Limb (tissue), 2 donors: ENCODE measurements around the gene ACSBG1.
"Not testable (repeated sequence)": the region's sequence is repeated elsewhere in the genome, so short reads cannot be mapped to it uniquely, and the experiment has no call there.

Source experiments
- DNase-seq, 2 donors: peaks; one replicate each; pipeline ENCODE4 v3.0.0-alpha.2; 2016; ENCODE audit errors: extremely low spot score in 2 of 2

The ACSBG1 gene

DNA sequence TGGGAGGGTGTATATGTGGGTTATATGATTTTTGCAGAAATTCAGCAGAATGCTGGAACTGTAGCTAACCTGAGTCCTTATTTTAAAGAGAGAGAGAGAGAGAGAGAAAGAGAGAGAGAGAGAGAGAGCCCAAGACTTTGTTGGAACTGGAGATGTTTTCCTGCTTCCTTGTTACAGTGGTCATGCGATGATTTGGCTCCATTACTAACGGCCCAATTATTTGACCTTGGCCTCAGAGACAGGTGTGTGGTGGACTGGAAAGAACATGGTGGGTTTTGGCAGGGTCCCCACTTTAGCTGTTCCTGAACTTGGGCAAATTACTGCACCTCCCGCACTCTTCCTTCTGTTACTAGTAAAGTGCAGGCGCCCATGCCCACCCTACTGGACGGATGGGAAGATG is 14.8 kb upstream of the ACSBG1 start:
- DNase-seq, result no peak

DNA sequence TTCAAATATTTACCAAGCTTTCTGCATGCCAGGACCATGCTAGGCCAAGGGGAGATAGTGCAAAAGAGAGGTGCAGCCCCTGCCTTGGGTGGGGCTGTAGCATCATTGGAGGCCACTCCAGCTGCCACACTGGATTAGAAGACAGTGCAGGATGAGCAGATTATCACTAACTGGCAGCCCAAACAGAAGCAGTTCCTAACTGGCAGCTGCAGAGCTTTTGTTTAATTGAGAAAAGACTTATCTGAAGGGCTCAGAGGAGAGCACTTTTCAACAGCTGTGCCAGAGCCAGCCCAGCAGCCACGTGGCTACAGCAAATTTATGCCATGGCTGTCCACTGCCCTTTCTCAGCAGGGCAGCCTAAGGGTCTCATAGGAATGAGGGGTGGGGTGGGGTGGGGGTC is 13.5 kb upstream of the ACSBG1 start:
- no peak for DNase-seq

DNA sequence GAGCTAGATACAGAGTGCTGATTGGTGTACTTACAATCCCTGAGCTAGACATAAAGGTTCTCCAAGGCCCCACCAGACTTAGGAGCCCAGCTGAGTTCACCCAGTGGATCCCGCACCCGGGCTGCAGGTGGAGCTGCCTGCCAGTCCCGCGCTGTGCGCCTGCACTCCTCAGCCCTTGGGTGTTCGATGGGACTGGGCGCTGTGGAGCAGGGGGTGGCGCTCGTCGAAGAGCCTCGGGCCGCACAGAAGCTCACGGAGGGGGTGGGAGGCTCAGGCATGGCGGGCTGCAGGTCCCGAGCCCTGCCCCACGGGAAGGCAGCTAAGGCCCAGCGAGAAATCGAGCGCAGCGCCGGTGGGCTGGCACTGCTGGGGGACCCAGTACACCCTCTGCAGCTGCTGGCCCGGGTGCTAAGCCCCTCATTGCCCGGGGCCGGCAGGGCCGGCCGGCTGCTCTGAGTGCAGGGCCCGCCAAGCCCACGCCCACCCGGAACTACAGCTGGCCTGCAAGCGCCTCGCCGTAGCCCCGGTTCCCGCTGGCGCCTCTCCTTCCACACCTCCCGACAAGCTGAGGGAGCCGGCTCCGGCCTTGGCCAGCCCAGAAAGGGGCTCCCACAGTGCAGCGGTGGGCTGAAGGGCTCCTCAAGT is 11.7 kb upstream of the ACSBG1 start:
- not testable (repeated sequence) for DNase-seq

DNA sequence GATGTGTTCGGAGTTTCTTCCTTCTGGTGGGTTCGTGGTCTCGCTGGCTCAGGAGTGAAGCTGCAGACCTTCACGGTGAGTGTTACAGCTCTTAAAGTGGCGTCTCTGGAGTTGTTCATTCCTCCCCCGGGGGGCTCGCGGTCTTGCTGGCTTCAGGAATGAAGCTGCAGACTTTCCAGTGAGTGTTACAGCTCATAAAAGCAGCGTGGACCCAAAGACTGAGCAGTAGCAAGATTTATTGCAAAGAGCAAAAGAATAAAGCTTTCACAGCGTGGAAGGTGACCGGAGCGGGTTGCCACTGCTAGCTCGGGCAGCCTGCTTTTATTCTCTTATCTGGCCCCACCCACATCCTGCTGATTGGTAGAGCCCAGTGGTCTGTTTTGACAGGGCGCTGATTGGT is 11.0 kb upstream of the ACSBG1 start:
- not testable (repeated sequence) for DNase-seq

DNA sequence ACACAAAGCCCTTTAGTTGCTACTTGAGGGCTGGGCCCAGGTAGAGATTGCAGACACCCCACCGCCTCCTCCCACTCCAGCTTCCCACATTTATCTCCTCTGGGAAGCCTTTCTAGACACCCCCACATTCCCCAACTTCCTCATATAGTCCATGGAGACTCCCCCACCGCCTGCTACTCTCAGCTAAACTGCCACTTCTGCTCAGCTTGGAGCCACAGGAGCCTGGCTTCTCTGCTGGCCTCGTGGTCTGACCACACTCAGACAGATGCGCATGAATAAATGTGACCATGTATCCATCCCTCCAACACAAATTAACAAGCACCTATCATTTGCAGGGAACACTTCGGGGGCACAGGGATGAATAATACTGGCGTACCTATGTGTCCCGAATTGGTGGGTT is 10.5 kb upstream of the ACSBG1 start:
- no peak for DNase-seq

DNA sequence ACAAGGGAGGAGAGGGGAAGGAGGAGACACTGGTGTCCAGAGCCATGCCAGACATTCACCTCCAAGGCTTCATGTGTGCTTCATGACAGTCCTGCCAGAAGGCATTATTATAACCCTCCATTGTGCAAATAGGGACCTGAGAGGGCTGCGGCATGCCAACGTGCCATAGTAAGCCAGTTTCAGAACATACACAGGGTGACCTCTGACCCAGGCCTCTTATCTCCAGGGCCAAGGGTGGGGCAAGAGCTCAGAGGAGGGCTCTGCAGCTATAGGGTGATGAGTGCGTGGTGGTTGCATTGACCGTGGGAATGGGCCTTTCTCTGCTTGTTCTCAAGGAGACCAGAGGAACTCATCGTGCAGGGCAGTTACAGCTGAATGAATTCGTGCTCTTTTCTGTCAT is 9.7 kb upstream of the ACSBG1 start:
- DNase-seq, result no peak

DNA sequence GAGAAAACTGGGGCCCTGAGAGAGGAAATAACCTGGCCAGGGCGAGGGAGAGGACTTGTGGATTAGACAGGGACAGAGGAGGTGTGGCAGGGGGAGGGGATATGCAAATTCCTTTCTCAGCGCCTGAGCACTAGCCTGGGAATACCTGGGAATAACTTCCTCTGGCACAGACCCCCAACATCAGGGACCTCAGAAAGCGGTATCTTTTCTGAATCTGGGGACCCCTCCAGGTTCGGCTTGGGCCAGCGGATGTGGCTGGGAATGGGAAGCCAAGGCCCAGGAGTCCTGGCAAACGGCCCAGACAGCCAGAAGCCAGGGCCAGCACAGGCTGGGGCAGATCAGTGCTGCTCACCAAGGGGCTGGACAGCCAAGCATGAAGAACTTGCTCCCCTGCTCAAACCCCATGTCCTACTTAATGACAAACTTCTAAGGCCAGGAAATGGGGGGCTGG is 9.2 kb upstream of the ACSBG1 start:
- peak in 1 of 2 donors; percentile 44 for DNase-seq

DNA sequence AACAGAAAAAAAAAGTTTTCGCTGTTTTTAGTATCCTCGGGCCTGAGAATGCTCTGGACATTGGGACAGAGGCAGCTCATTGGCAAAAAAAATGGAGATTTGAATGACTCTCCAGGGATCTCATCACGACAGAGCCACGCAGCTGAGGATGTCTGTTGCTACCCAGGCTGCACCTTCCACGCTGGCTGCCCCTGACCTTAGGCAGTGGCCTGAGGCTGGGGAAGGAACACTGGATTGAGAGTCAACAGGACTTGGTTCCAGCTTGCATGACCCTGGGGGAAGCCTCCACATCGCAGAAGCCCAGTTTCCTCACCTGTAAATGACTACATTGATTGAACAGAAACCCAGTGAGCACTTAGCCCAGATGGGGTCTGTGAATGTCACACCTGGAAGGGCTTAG is 8.7 kb upstream of the ACSBG1 start:
- DNase-seq, result no peak

DNA sequence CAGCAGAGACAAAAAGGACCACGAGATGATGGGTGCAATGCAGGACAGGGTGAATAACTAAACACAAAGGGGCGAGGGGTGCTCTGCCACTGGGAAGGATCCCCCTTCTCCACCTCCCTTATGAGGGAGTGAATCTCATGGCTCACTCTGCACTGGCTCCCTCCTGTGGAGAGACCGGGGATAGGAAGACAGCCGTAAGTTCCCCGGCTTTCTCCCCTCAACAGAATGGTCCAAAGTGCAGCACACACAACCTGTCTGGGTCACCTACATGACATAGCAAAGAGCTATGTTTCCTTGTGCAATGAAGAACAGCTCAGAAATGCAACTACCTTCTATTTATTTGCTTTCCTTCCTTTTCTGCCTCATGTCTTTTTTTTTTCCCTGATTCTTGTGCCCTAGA is 7.8 kb upstream of the ACSBG1 start:
- no peak for DNase-seq

DNA sequence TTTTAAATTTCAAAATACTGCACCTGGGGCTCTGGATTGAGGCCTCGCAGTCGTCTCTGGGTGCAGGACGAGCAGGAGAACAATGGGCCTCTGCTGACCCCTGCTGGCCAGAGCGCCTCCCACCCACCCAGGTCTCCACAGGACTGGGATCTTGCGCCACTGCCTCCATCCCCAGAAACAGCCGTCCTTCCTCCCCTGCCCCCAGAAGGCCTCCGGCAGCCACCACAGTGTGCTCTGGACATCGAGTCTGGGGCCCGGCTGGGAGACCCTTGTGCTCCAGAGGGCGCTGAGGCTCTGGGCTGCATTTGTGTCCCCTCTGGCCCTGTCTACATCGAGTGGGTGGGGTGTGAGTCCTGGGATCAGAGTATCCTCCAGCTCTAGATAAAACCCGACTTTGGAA is 6.7 kb upstream of the ACSBG1 start:
- peak; percentile 71 to 93 for DNase-seq

DNA sequence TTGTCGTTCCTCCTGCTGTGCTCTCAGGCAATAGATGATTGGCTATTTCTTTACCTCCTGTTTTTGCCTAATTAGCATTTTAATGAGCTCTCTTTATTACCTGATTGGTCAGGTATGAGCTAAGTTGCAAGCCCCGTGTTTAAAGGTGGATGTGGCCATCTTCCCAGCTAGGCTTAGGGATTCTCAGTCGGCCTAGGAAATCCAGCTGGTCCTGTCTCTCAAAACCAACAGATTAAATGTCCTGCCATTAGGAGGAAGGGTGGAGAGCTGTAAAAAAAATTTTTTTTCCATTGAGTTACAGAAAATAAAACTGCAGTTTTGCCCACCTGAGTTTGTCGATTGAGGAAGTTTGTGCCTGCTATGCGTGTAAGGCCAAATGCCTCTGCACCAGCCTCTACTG is 5.4 kb upstream of the ACSBG1 start:
- DNase-seq, result no peak

DNA sequence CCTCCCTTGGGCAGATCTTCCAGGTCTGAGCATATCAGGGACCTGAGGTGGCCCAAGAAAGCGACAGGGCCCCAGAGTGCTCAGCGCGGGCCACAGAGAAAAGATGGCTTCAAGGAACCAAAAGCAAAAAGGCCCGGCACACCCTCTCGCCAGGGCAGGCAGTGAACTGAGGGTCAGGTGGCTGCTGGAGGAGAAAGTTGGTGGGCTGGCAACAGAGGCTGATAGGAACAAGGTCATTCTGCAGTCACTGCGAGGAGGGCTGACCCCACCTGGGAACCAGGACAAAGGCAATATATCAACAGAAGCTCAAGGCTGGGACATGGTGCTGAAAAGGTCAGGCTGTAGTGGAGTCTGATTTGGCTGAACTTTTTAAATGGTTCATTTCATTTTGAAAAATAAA is 2.8 kb upstream of the ACSBG1 start:
- no peak for DNase-seq

DNA sequence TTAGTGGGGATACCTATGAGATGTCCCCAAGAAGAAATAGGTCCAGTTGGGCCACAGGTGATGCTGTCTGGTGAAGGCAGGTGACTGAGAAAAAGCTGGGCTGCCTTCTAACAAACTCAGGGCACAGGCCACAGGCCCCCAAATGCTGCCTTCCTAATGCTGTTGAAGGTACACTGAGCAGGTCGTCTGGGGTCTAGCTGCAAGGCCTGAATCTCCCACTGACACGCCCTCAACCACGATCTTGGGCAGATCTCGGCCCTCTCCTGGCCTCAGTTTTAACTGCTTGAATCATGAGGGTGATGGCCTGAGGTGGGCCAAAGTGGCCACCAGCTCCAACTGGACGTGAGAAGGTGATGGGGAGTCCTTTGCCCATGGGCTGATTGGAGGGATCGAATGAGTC is 2.1 kb upstream of the ACSBG1 start:
- DNase-seq, result no peak

DNA sequence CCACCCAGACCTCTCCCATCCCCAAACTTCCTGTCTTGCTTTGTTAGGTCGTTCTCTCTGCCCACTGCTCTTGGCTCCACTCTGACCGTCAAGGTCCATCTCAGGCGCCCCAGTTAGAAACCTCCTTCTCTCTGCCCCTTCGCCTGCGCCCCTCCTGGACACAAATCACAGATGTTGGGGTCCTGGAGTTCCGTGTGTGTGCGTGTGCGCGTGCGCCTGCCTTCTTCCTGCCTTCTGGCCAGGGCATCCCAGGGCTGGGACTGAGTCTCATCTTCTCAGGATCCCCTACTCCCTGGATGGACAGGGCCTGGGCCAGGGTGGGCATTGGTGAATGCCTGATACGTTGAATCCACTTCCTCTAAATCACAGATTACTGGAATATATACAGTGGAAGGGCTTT is 869 bp downstream of the ACSBG1 start:
- no peak for DNase-seq

DNA sequence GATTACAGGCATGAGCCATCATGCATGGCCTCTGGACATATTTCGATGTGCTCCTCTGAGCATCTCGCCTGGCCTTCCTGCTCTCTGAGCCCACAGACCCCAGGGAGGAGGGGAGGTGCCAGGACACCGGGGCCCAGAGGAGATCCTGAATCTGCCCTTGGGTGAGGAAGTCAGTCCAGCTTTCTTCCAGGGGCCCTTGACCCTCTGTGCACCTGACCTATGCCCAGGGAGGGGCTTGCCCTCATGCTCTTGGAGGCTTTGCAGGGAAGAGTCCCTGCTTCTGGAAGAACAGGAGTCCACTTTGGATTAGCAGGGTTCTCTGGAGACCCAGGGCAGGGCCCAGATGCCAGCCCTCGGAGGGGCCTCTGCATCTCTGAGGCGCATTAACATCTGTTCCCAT is 1.4 kb downstream of the ACSBG1 start:
- DNase-seq, result no peak

DNA sequence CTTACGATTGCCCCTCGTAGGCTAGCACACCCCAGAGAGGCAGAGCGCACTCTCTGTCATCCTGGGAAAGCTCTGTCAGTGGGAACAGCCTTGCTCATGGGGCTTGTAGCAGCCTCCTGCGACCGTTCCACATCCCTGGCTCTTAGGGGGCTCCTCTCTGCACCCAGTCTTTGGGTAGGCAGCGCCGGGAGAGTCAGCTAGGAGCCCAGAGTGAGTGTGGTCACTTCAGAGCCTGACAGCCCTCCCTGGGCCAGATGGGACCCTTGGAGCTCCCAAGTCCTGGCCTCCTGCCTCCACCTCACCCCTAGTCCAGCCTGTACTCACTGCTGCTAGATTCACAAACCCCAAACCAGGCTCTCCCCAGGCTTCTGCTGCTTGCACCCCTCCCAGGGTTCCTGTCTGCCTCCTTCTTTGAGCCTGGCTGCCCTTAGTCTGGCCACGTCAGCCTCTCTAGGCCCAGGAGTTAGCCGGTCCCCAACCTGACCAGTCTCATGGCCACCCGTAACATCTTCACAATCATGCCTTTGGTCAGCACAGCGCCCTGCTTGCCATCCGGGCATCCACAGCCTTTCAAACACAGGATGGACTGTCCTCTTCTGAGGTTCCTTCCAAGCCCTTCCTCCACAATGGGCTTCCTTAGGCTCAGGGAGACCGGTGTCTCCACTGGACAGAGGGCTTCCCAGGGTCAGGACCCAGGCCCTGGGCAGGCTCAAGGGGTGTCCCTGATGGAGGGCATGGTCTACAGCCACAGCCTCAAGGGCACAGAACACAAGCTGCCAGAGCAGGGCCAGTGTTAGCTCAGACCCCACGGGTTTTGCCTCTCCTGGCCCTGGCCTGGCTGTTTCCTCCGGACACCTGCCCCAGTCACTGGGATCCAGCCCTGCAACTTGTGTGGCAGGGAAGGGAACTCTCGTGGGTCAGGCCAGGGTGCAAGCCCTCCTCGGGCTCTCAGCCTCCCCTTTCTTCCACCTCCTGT is 4.6 kb downstream of the ACSBG1 start:
- no peak for DNase-seq

DNA sequence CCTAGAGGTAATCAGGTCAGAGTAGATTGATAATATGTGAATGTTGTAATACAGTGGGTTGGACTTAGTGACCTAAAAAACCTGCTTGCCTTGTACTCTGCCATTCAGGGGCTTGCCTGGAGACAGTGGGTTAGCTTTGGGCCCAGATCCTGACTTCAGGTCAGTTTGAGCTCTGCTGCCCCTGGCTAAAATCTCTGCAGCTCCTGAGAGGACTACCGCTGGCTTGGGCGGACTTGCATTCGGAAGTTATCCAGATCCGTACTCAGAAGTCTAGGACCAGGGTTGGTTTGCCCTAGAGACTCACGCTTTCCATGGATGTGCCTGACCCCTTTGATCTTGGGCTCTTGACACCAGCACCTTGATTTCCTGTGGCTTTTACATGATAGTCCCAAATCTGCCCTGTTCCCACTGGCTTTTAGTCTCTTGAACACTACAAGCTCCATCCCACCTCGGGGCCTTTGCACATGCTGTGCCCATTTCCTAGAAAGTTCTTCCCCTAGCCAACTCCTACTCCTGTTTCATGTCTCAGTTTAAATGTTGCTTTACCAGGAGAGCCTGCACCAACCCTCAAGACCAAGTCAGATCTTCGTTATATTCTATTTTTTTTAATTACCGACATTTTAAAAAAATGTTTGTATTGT is 5.9 kb downstream of the ACSBG1 start:
- DNase-seq, result no peak

DNA sequence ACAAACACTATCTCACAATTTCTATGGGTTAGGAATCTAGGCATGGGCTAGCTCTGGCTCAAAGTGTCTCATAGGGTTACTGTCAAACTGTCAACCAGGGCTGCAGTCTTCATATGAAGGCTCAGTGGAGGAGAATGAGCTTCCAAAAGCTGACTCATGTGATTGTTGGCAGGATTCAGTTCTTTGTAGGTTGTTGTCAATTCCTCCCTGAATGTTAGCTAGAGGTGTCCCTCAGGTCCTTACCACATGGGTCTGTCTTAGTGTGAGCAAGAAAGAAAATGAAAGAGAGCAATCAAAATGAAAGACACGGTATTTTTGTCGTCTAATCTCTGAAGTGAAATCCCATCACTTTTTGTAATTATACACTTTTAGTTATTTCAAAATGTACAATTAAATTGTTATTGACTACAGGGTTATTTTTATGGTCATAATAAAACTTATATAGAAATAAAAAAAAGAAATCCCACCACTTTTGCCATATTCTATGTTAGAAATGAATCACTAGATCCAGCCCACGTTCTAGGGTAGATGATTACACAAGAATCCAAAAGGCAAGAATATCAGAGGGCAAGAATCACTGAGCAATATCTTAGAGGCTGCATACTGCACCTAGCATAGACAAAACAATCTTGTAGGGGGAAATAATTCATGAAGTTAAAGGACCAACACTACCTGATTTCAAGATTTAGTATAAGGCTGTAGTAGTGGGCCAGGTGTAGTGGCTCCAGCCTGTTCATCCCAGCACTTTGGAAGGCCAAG is 8.4 kb downstream of the ACSBG1 start:
- DNase-seq, result no peak

DNA sequence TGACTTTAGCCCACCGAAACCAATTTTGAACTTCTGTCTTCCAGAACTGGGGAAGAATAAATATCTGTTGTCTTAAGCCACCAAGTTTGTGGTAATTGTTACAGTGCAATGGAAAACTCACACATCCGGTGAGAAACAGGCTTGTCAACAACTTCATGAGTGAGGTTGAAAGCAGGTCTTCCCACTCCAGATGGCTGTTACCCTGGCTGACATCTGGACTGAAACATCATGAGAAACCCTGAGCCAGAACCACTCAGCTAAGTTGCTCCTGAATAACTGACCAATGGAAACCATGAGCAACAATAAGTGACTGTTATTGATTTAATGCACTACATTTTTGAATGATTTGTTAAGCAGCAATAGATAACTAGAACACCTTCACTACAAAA is 10.3 kb downstream of the ACSBG1 start:
- no peak for DNase-seq

DNA sequence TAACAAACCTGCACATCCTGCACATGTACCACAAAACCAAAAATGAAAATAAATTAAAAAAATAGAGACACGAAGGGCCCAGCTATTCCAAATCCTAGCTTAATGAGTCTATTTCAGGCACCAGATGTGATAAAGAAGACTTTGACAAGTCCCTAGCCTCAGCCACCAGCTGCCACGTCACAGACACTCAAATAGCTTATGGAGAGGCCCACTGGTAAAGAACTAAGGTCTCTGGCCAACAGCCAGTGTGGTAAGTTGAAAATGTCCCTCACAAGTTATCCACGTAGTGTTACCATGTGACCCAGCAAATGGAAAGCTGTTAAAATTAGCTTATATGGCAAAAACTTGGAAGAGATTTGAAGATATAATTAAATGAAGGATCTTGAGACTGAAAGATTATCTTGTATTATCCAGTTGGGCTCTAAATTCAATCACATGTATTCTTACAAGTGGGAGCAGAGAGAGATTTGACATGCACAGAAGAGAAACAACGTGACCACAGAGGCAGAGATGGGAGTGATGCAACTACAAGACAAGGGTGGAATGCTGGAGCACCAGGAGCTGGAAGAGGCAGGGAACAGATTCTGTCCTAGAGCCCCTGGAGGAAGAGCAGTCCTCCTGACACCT is 10.9 kb downstream of the ACSBG1 start:
- peak in 1 of 2 donors; percentile 22 for DNase-seq

DNA sequence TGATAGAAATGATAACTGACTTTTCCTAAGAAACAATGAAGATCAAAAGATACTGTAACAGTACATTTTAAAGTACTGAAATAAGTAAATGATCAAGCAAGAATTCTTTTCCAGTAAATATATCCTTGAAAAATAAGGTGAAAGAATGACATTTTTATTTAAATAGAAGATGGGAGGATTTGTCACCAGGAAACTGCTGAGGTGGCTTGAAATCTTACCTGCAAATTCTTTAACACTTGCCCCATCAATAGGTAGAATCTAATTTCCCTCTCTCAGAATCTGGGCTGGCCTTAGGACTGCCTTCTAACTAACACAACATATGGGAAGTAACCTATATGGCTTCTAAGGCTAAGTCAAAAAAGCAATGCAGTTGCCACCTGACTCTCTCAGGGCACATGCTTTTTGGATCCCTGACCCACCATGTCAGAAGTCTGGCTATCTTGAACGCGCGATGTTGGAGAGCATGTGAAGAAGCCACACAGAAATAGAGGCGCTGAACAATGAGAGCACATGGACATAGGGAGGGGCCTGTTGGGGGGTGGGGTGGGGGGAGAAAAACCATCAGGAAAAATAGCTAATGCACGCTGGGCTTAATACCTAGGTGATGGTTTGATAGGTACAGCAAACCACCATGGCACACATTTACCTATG is 11.5 kb downstream of the ACSBG1 start:
- DNase-seq, result no peak
